Thymus (tissue), 14 donors: ENCODE results near the gene TLE4. TPM values are rescaled to one million over a fixed set of nuclear protein-coding genes. Genes with fewer than 3 reads are reported as not detected.
"Not testable (repeated sequence)": the region's sequence is repeated elsewhere in the genome, so short reads cannot be mapped to it uniquely, and the experiment has no call there.

Experiments used
- DNase-seq, 9 donors: peaks; one replicate each; pipeline ENCODE4 v3.0.0-alpha.2; 2013; ENCODE audit warnings: low spot score in 9 of 9, low read depth in 6 of 9, missing footprints in 1 of 9
- H3K27ac ChIP-seq, 2 donors: one replicate each; pipeline ENCODE4 v1.5.1; 2013; ENCODE audit warnings: control low read depth in 1 of 2, low read depth in 1 of 2, low read length in 1 of 2, mild to moderate bottlenecking in 1 of 2, moderate library complexity in 1 of 2
- H3K27me3 ChIP-seq, 2 donors: one replicate each; pipeline ENCODE4 v1.5.1; 2013; ENCODE audit warnings: low read length in 1 of 2; ENCODE audit not compliant: control insufficient read depth in 2 of 2, insufficient read depth in 1 of 2
- H3K36me3 ChIP-seq, 2 donors: one replicate each; pipeline ENCODE4 v1.5.1; 2013; ENCODE audit warnings: low read length in 1 of 2, mild to moderate bottlenecking in 1 of 2, moderate library complexity in 1 of 2; ENCODE audit not compliant: control insufficient read depth in 2 of 2, insufficient read depth in 2 of 2
- H3K4me1 ChIP-seq, 2 donors: one replicate each; pipeline ENCODE4 v1.5.1; 2013; ENCODE audit warnings: low read length in 2 of 2; ENCODE audit not compliant: control insufficient read depth in 2 of 2, insufficient read depth in 2 of 2
- H3K4me3 ChIP-seq, 2 donors: one replicate each; pipeline ENCODE4 v1.5.1; 2013; ENCODE audit warnings: low read length in 2 of 2, control low read depth in 1 of 2, mild to moderate bottlenecking in 1 of 2
- H3K9me3 ChIP-seq, 2 donors: one replicate each; pipeline ENCODE4 v1.5.1; 2013; ENCODE audit warnings: low read length in 1 of 2, mild to moderate bottlenecking in 1 of 2; ENCODE audit not compliant: control insufficient read depth in 2 of 2, insufficient read depth in 1 of 2
- WGBS: extraction: QIAGEN DNeasy Blood & Tissue Kit; methylation state at CpG from one replicate; pipeline ENCODE4 v1.1.7; 2013; 5-methylcytosine and 5-hydroxymethylcytosine counted together
- long read RNA-seq, 10 donors: transcript quantifications; one replicate each; lab custom pipeline, GENCODE V29; 2026
- polyA plus RNA-seq: library from polyadenylated mRNA; stranded (reverse); fragments of 200-250 nt; gene quantifications from one replicate; pipeline ENCODE4 v1.2.3, GENCODE V29; 2013
- total RNA-seq: library from RNA; stranded (reverse); fragments of 120-200 nt; gene quantifications from one replicate; pipeline ENCODE4 v1.2.4, GENCODE V29; 2013
- donor health status: healthy.

Gene TLE4
- total RNA-seq: 26.9 TPM
- 22.6 TPM for polyA plus RNA-seq
- long read RNA-seq, donor 1: 0 reads
- long read RNA-seq, donor 2: 0 reads
- long read RNA-seq, donor 3, partial matches to known transcripts: 0 of 3 reads
- long read RNA-seq, donor 3, other reads (novel, unspliced or antisense): 0 of 3 reads
- long read RNA-seq, donor 4: 0 reads
- long read RNA-seq, donor 5, partial matches to known transcripts: 12 of 13 reads
- long read RNA-seq, donor 5, other reads (novel, unspliced or antisense): 0 of 13 reads
- long read RNA-seq, donor 6, partial matches to known transcripts: 0 of 1 reads
- long read RNA-seq, donor 6, other reads (novel, unspliced or antisense): 0 of 1 reads
- long read RNA-seq, donor 7: 0 reads
- long read RNA-seq, donor 8, partial matches to known transcripts: 5 of 5 reads
- long read RNA-seq, donor 8, other reads (novel, unspliced or antisense): 0 of 5 reads
- long read RNA-seq, donor 9: 0 reads
- long read RNA-seq, donor 10, partial matches to known transcripts: 11 of 12 reads
- long read RNA-seq, donor 10, other reads (novel, unspliced or antisense): 0 of 12 reads

- WGBS: under 1% methylated on average over 48 of the region's 48 CpGs
- Histone ChIP-seq H3K27me3 (peaks cover 0 to 8% of the 10 kb centered on the region in 2 donors), H3K4me1 (peaks cover 6 to 18% of the 10 kb centered on the region in 2 donors), H3K9me3 (peaks cover 0 to 3% of the 10 kb centered on the region in 2 donors), H3K36me3 (peaks cover 0 to 6% of the 10 kb centered on the region in 2 donors), H3K4me3 (peak within 1 kb of the TSS; percentile 72 to 78), H3K27ac (peak within 1 kb of the TSS; percentile 96 to 97)
- DNase-seq: peak; percentile 98 to 100 (median 100)
These were observed at the start of gene TLE4 for GRCh38 chr9:79571309-79572031. TSS of gene TLE4 (plus strand) at chr9:79571965. CDS start at chr9:79572791, 826 bp downstream.

GRCh38 chr9:79522793-79523192 is 49.0 kb upstream of the TLE4 start:
- 97% methylated on average over 4 of the region's 4 CpGs for WGBS
- Histone ChIP-seq H3K36me3 (no peaks in the 10 kb centered on the region), H3K9me3 (no peaks in the 10 kb centered on the region), H3K4me3 (no peak overlapping the region), H3K4me1 (no peaks in the 10 kb centered on the region), H3K27me3 (no peaks in the 10 kb centered on the region), H3K27ac (no peak overlapping the region)
- no peak for DNase-seq

GRCh38 chr9:79524266-79524665 is 47.5 kb upstream of the TLE4 start:
- Histone ChIP-seq H3K4me1 (no peaks in the 10 kb centered on the region), H3K9me3 (no peaks in the 10 kb centered on the region), H3K27me3 (no peaks in the 10 kb centered on the region), H3K27ac (no peak overlapping the region), H3K4me3 (no peak overlapping the region), H3K36me3 (no peaks in the 10 kb centered on the region)
- DNase-seq: no peak

GRCh38 chr9:79526149-79526672 is 45.6 kb upstream of the TLE4 start:
- Histone ChIP-seq H3K36me3 (no peaks in the 10 kb centered on the region), H3K4me3 (no peak overlapping the region), H3K27me3 (no peaks in the 10 kb centered on the region), H3K27ac (no peak overlapping the region), H3K4me1 (no peaks in the 10 kb centered on the region), H3K9me3 (no peaks in the 10 kb centered on the region)
- WGBS: 93% methylated on average over 1 of the region's 1 CpG
- no peak for DNase-seq

GRCh38 chr9:79535534-79535933 is 36.2 kb upstream of the TLE4 start:
- H3K27ac ChIP-seq: no peak overlapping the region
- no peak overlapping the region for H3K4me3 ChIP-seq
- H3K4me1 ChIP-seq: peaks cover 4 to 6% of the 10 kb centered on the region in 2 donors
- no peak for DNase-seq
- 100% methylated on average over 1 of the region's 1 CpG for WGBS
- no peaks in the 10 kb centered on the region for H3K9me3 ChIP-seq
- no peaks in the 10 kb centered on the region for H3K36me3 ChIP-seq
- H3K27me3 ChIP-seq: no peaks in the 10 kb centered on the region

GRCh38 chr9:79537838-79538237 is 33.9 kb upstream of the TLE4 start:
- Histone ChIP-seq H3K4me3 (no peak overlapping the region), H3K27me3 (no peaks in the 10 kb centered on the region), H3K4me1 (peaks cover 8 to 16% of the 10 kb centered on the region in 2 donors), H3K9me3 (no peaks in the 10 kb centered on the region), H3K27ac (no peak overlapping the region), H3K36me3 (no peaks in the 10 kb centered on the region)
- WGBS: 99% methylated on average over 2 of the region's 2 CpGs
- no peak for DNase-seq

GRCh38 chr9:79542735-79543620 is 28.8 kb upstream of the TLE4 start:
- DNase-seq: peak in 7 of 9 donors; percentile 33 to 70 (median 47)
- Histone ChIP-seq H3K27me3 (no peaks in the 10 kb centered on the region), H3K9me3 (no peaks in the 10 kb centered on the region), H3K27ac (peak overlapping the region in 1 of 2 donors; percentile 62), H3K4me3 (no peak overlapping the region), H3K4me1 (peaks cover 15 to 25% of the 10 kb centered on the region in 2 donors), H3K36me3 (no peaks in the 10 kb centered on the region)
- WGBS: 93% methylated on average over 3 of the region's 3 CpGs

- 21% methylated on average over 7 of the region's 7 CpGs for WGBS
- H3K4me3 ChIP-seq, H3K9me3 ChIP-seq, H3K27me3 ChIP-seq, H3K36me3 ChIP-seq: not testable (repeated sequence)
- Histone ChIP-seq H3K27ac (peak overlapping the region; percentile 42 to 62), H3K4me1 (peaks cover 15 to 25% of the 10 kb centered on the region in 2 donors)
- peak in 7 of 9 donors; percentile 30 to 80 (median 65) for DNase-seq
These were observed 27.4 kb upstream of the TLE4 start for GRCh38 chr9:79544375-79544774.
